Right lobe of liver (tissue), 4 donors: ENCODE measurements around the gene CDAN1.

ENCODE experiments used
- CTCF ChIP-seq, 4 donors: fragments of 200-600 bp in 3 of 4; fragments of 450-650 bp in 1 of 4; IDR thresholded peaks; one replicate each; pipeline versions ENCODE4 v1.5.1 to v1.8.0; 2016 to 2022; ENCODE audit warnings: antibody characterized with exemption in 4 of 4, mild to moderate bottlenecking in 2 of 4
- POLR2A ChIP-seq: fragments of 450-650 bp; IDR thresholded peaks from one replicate; pipeline ENCODE4 v1.6.1; 2017; ENCODE audit warnings: antibody characterized with exemption, mild to moderate bottlenecking
- donor health status: DM: no; HTN: no; CAD: no.
- donor health status: DM: no; HTN: no; CAD: no.
- donor health status: DM: no; HTN: yes; CAD: no.

DNA sequence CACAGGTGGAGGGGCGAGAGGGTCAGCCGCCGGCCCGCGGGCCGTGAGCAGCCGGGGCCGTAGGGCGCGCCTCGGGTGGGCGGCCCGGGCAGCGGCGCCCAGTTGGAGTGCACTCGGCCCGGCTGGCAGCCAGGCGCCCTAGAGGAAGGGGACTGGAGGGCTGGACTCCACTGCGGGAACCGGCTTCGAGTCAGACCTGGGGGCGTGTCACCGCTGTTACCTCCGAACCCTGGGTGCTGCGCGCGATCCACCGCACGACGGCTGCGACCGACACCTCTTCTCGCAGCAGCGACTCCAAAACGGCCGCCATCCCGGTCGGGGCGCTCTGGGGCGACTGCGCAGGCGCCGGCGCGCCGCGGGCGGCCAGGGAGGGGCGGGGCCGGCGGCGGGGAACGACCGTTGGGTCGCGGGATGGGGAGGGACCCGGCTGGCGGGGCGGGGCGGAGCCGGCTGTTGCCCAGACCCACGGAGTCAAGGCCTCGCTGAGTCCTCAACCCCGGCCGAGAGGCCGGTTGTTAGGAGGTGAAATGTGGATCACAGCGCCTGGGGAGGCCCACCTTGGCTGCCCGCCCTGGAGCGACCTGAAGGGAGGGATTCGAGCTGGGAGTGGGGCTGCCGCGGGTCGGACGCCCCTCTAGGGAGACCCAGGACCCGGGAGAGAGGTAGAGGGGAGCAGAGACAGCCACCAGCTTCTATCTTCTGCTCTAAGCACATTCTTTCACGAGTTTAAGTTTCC lies at the start of gene CDAN1:
- TF ChIP-seq CTCF (IDR thresholded peaks at IDR 0.05) (no peak), POLR2A (peak; percentile 67)
